Measurements from ENCODE around the gene RIMBP2.

Gene RIMBP2

GRCh38 chr12:130488358-130488710 lies 227.8 kb downstream of the RIMBP2 start:
- Histone ChIP-seq H3F3A (ENCODE audit: insufficient read depth, low read length) (no peaks in the 10 kb centered on the region), H3K79me2 (ENCODE audit: low read length) (no peaks in the 10 kb centered on the region), H3K4me2 (ENCODE audit: low read depth, low read length) (no peak overlapping the region), H3K9ac (ENCODE audit: low read length) (no peak overlapping the region), H3K27me3 (replicated peaks; ENCODE audit: insufficient read depth, low read length) (no peaks in the 10 kb centered on the region), H2AFZ (ENCODE audit: low read length) (no peak overlapping the region), H3K9me3 (replicated peaks; ENCODE audit: insufficient read depth, low read length) (no peaks in the 10 kb centered on the region), H3K27ac (ENCODE audit: low read length) (no peak overlapping the region), H4K20me1 (ENCODE audit: insufficient read depth, low read length) (no peaks in the 10 kb centered on the region), H3K4me3 (ENCODE audit: low read length) (no peak overlapping the region), H3K4me1 (ENCODE audit: low read length) (no peaks in the 10 kb centered on the region), H3K36me3 (replicated peaks; ENCODE audit: insufficient read depth, low read length) (no peaks in the 10 kb centered on the region), H3K9me2 (replicated peaks; ENCODE audit: insufficient read depth, low read length) (no peaks in the 10 kb centered on the region)
- TF ChIP-seq CTCF (IDR thresholded peaks at IDR 0.05; ENCODE audit: low read length) (no peak), EZH2 (optimal IDR thresholded peaks at IDR 0.05; ENCODE audit: low read depth, low read length) (no peak), EZH2phosphoT487 (IDR thresholded peaks at IDR 0.05; ENCODE audit: low read length) (no peak)
- no peak for DNase-seq

- no peaks in the 10 kb centered on the region for H3K79me2 ChIP-seq (ENCODE audit: low read length)
- H3K27ac ChIP-seq (ENCODE audit: low read length) = no peak overlapping the region
- H3K4me2 ChIP-seq (ENCODE audit: low read depth, low read length) = no peak overlapping the region
- H3K27me3 ChIP-seq (replicated peaks; ENCODE audit: insufficient read depth, low read length) = no peaks in the 10 kb centered on the region
- H4K20me1 ChIP-seq (ENCODE audit: insufficient read depth, low read length) = no peaks in the 10 kb centered on the region
- H3F3A ChIP-seq (ENCODE audit: insufficient read depth, low read length) = no peaks in the 10 kb centered on the region
- H3K9me2 ChIP-seq (replicated peaks; ENCODE audit: insufficient read depth, low read length) = no peaks in the 10 kb centered on the region
- H3K9ac ChIP-seq (ENCODE audit: low read length) = no peak overlapping the region
- no peak for TF ChIP-seq CTCF (IDR thresholded peaks at IDR 0.05; ENCODE audit: low read length)
- TF ChIP-seq EZH2 (optimal IDR thresholded peaks at IDR 0.05; ENCODE audit: low read depth, low read length) = no peak
- TF ChIP-seq EZH2phosphoT487 (IDR thresholded peaks at IDR 0.05; ENCODE audit: low read length) = no peak
- H3K4me1 ChIP-seq (ENCODE audit: low read length) = no peaks in the 10 kb centered on the region
- no peaks in the 10 kb centered on the region for H3K36me3 ChIP-seq (replicated peaks; ENCODE audit: insufficient read depth, low read length)
- no peak for DNase-seq
- no peak overlapping the region for H3K4me3 ChIP-seq (ENCODE audit: low read length)
- no peak overlapping the region for H2AFZ ChIP-seq (ENCODE audit: low read length)
- no peaks in the 10 kb centered on the region for H3K9me3 ChIP-seq (replicated peaks; ENCODE audit: insufficient read depth, low read length)
These were observed 228.3 kb downstream of the RIMBP2 start for GRCh38 chr12:130487636-130488357.

GRCh38 chr12:130486891-130487416 lies 229.1 kb downstream of the RIMBP2 start:
- H3F3A ChIP-seq (ENCODE audit: insufficient read depth, low read length) = no peaks in the 10 kb centered on the region
- TF ChIP-seq EZH2 (optimal IDR thresholded peaks at IDR 0.05; ENCODE audit: low read depth, low read length) (no peak), EZH2phosphoT487 (IDR thresholded peaks at IDR 0.05; ENCODE audit: low read length) (no peak), CTCF (IDR thresholded peaks at IDR 0.05; ENCODE audit: low read length) (no peak)
- no peak overlapping the region for H3K4me3 ChIP-seq (ENCODE audit: low read length)
- no peaks in the 10 kb centered on the region for H3K79me2 ChIP-seq (ENCODE audit: low read length)
- no peaks in the 10 kb centered on the region for H3K4me1 ChIP-seq (ENCODE audit: low read length)
- DNase-seq = no peak
- H3K4me2 ChIP-seq (ENCODE audit: low read depth, low read length) = no peak overlapping the region
- H3K36me3 ChIP-seq (replicated peaks; ENCODE audit: insufficient read depth, low read length) = no peaks in the 10 kb centered on the region
- H3K9me2 ChIP-seq (replicated peaks; ENCODE audit: insufficient read depth, low read length) = no peaks in the 10 kb centered on the region
- no peaks in the 10 kb centered on the region for H4K20me1 ChIP-seq (ENCODE audit: insufficient read depth, low read length)
- no peak overlapping the region for H3K27ac ChIP-seq (ENCODE audit: low read length)
- no peak overlapping the region for H3K9ac ChIP-seq (ENCODE audit: low read length)
- H2AFZ ChIP-seq (ENCODE audit: low read length) = no peak overlapping the region
- H3K27me3 ChIP-seq (replicated peaks; ENCODE audit: insufficient read depth, low read length) = no peaks in the 10 kb centered on the region
- no peaks in the 10 kb centered on the region for H3K9me3 ChIP-seq (replicated peaks; ENCODE audit: insufficient read depth, low read length)
